Tibial nerve (tissue), 4 donors: ENCODE measurements around the gene SLC51B.
"Not testable (repeated sequence)": the region's sequence is repeated elsewhere in the genome, so short reads cannot be mapped to it uniquely, and the experiment has no call there.

Experiments used
- EP300 ChIP-seq, 2 donors: sonication (generic); formaldehyde crosslinking; IDR thresholded peaks; one replicate each; pipeline ENCODE4 v1.6.1; 2017; ENCODE audit warnings: antibody characterized with exemption in 2 of 2, mild to moderate bottlenecking in 1 of 2
- POLR2A ChIP-seq, 2 donors: fragments of 450-650 bp; IDR thresholded peaks; one replicate each; pipeline ENCODE4 v1.6.1; 2017; ENCODE audit warnings: antibody characterized with exemption in 2 of 2, mild to moderate bottlenecking in 2 of 2, moderate library complexity in 2 of 2
- TF ChIP-seq, protein P1 (sequence below), 5 experiments: fragments of 200-600 bp in 3 of 5; fragments of 450-650 bp in 2 of 5; sonication (generic) in 3 of 5; IDR thresholded peaks; one replicate each; pipeline ENCODE4 v1.5.1; 2016 to 2019; ENCODE audit warnings: antibody characterized with exemption in 5 of 5, mild to moderate bottlenecking in 3 of 5, moderate library complexity in 2 of 5

DNA sequence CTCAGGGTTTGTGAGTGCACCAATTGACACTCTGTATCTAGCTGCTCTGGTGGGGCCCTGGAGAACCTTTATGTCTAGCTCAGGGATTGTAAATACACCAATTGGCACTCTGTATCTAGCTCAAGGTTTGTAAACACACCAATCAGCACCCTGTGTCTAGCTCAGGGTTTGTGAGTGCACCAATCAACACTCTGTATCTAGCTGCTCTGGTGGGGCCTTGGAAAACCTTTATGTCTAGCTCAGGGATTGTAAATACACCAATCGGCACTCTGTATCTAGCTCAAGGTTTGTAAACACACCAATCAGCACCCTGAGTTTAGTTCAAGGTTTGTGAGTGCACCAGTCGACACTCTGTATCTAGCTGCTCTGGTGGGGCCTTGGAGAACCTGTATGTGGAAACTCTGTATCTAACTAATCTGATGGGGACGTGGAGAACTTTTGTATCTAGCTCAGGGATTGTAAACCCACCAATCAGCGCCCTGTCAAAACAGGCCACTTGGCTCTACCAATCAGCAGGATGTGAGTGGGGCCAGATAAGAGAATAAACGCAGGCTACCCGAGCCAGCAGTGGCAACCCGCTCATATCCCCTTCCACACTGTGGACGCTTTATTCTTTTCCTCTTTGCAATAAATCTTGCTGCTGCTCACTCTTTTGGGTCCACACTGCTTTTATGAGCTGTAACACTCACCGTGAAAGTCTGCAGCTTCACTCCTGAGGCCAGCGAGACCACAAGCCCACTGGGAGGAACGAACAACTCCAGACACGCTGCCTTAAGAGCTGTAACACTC is 30.6 kb downstream of the SLC51B start:
- not testable (repeated sequence) for TF ChIP-seq POLR2A, EP300 (IDR thresholded peaks at IDR 0.05)
- TF ChIP-seq, protein P1, sequence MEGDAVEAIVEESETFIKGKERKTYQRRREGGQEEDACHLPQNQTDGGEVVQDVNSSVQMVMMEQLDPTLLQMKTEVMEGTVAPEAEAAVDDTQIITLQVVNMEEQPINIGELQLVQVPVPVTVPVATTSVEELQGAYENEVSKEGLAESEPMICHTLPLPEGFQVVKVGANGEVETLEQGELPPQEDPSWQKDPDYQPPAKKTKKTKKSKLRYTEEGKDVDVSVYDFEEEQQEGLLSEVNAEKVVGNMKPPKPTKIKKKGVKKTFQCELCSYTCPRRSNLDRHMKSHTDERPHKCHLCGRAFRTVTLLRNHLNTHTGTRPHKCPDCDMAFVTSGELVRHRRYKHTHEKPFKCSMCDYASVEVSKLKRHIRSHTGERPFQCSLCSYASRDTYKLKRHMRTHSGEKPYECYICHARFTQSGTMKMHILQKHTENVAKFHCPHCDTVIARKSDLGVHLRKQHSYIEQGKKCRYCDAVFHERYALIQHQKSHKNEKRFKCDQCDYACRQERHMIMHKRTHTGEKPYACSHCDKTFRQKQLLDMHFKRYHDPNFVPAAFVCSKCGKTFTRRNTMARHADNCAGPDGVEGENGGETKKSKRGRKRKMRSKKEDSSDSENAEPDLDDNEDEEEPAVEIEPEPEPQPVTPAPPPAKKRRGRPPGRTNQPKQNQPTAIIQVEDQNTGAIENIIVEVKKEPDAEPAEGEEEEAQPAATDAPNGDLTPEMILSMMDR (IDR thresholded peaks at IDR 0.05) = not testable (repeated sequence)
